Right forelimb (tissue), 1 donor: ENCODE results near the gene EPS8L2.

Source experiments
- DNase-seq: peaks from one replicate; pipeline ENCODE4 v3.0.0-alpha.2; 2018

Gene EPS8L2

GRCh38 chr11:763549-764321 lies 57.7 kb downstream of the EPS8L2 start:
- no peak for DNase-seq

- DNase-seq = no peak
Observed at GRCh38 chr11:764322-765024, 58.4 kb downstream of the EPS8L2 start.

- no peak for DNase-seq
Observed at GRCh38 chr11:765025-765801, 59.2 kb downstream of the EPS8L2 start.

- no peak for DNase-seq
Observed at GRCh38 chr11:765802-766091, 59.7 kb downstream of the EPS8L2 start.

GRCh38 chr11:766106-766935 lies 60.3 kb downstream of the EPS8L2 start:
- no peak for DNase-seq

GRCh38 chr11:766936-767210 lies 60.8 kb downstream of the EPS8L2 start:
- no peak for DNase-seq

- DNase-seq = no peak
Observed at GRCh38 chr11:767238-767637, 61.2 kb downstream of the EPS8L2 start.

- no peak for DNase-seq
Observed at GRCh38 chr11:769887-770641, 64.0 kb downstream of the EPS8L2 start.

GRCh38 chr11:770642-771616 lies 64.9 kb downstream of the EPS8L2 start:
- no peak for DNase-seq

- no peak for DNase-seq
Observed at GRCh38 chr11:771617-772204, 65.7 kb downstream of the EPS8L2 start.

GRCh38 chr11:772429-773390 lies 66.7 kb downstream of the EPS8L2 start:
- DNase-seq = no peak

GRCh38 chr11:773425-773824 lies 67.4 kb downstream of the EPS8L2 start:
- no peak for DNase-seq

GRCh38 chr11:773830-774229 lies 67.8 kb downstream of the EPS8L2 start:
- no peak for DNase-seq

GRCh38 chr11:774873-775592 lies 69.0 kb downstream of the EPS8L2 start:
- DNase-seq = no peak

- DNase-seq = no peak
Observed at GRCh38 chr11:776263-776560, 70.2 kb downstream of the EPS8L2 start.

- peak; percentile 39 for DNase-seq
Observed at GRCh38 chr11:776561-777287, 70.7 kb downstream of the EPS8L2 start.
